Naive thymus-derived CD4-positive, alpha-beta T cell (primary cell): ENCODE results near the gene EXOC6B. TPM values are rescaled to one million over a fixed set of nuclear protein-coding genes. Genes with fewer than 3 reads are reported as not detected.

ENCODE experiments used
- ATAC-seq: fragments of 150-1000 bp; cut with Tn5 transposase; 2 replicates; pipeline ENCODE4 v1.10.0; 2021; ENCODE audit warnings: mild to moderate bottlenecking, moderate library complexity
- CTCF ChIA-PET: fragments of 350-600 bp; sonication (Branson Sonifier 250); formaldehyde crosslinking; loops from one replicate; lab custom pipeline; 2021; ENCODE audit warnings: antibody characterized with exemption; lab: Charles Lee
- POLR2A ChIA-PET: fragments of 350-600 bp; sonication (Branson Sonifier 250); formaldehyde crosslinking; loops from one replicate; lab custom pipeline; 2021; ENCODE audit warnings: antibody characterized with exemption, inconsistent platforms; lab: Charles Lee
- DNase-seq, 9 donors: peaks; one replicate each; pipeline versions ENCODE4 v3.0.0 to v3.0.0-alpha.2; 2020 to 2022; ENCODE audit warnings: mixed read lengths in 1 of 9
- H3K27ac ChIP-seq: one replicate; pipeline ENCODE4 v1.7.0; 2013; ENCODE audit warnings: mild to moderate bottlenecking, low read depth, low read length, moderate library complexity
- H3K27me3 ChIP-seq, 2 donors: one replicate each; pipeline ENCODE4 v1.7.0; 2013; ENCODE audit warnings: low read length in 2 of 2, mild to moderate bottlenecking in 2 of 2, moderate library complexity in 2 of 2; ENCODE audit not compliant: control insufficient read depth in 2 of 2, insufficient read depth in 2 of 2
- H3K36me3 ChIP-seq, 3 experiments: 1 replicate in 2 of 3; 2 replicates in 1 of 3; pipeline ENCODE4 v1.7.0; 2013; ENCODE audit warnings: low read length in 3 of 3, mild to moderate bottlenecking in 3 of 3, moderate library complexity in 1 of 3; ENCODE audit not compliant: insufficient read depth in 3 of 3, control insufficient read depth in 2 of 3
- H3K4me1 ChIP-seq, 2 donors: one replicate each; pipeline ENCODE4 v1.7.0; 2013; ENCODE audit warnings: low read length in 2 of 2, mild to moderate bottlenecking in 2 of 2, moderate library complexity in 1 of 2; ENCODE audit not compliant: control insufficient read depth in 2 of 2, insufficient read depth in 2 of 2
- H3K4me3 ChIP-seq: 2 replicates; pipeline ENCODE4 v1.7.0; 2013; ENCODE audit warnings: mild to moderate bottlenecking, low read length
- H3K9me3 ChIP-seq, 3 experiments: 1 replicate in 2 of 3; 2 replicates in 1 of 3; pipeline ENCODE4 v1.7.0; 2013; ENCODE audit warnings: low read length in 3 of 3; ENCODE audit not compliant: control insufficient read depth in 2 of 3
- H3K27ac Mint-ChIP-seq, 9 donors: one replicate each; pipeline ENCODE4 v1.8.0; 2020 to 2022; ENCODE audit warnings: mixed read lengths in 9 of 9, mild to moderate bottlenecking in 8 of 9, moderate library complexity in 5 of 9, inconsistent platforms in 2 of 9
- H3K27me3 Mint-ChIP-seq, 5 donors: one replicate each; pipeline ENCODE4 v1.8.0; 2021 to 2022; ENCODE audit warnings: mixed read lengths in 5 of 5, mild to moderate bottlenecking in 1 of 5
- H3K36me3 Mint-ChIP-seq, 5 donors: one replicate each; pipeline ENCODE4 v1.8.0; 2020 to 2022; ENCODE audit warnings: mixed read lengths in 5 of 5, mild to moderate bottlenecking in 3 of 5, inconsistent platforms in 1 of 5
- H3K4me1 Mint-ChIP-seq, 7 donors: one replicate each; pipeline ENCODE4 v1.8.0; 2020 to 2022; ENCODE audit warnings: mixed read lengths in 7 of 7, mild to moderate bottlenecking in 3 of 7, inconsistent platforms in 1 of 7
- H3K4me3 Mint-ChIP-seq, 10 donors: one replicate each; pipeline ENCODE4 v1.8.0; 2020 to 2022; ENCODE audit warnings: mild to moderate bottlenecking in 10 of 10, mixed read lengths in 10 of 10, moderate library complexity in 6 of 10, inconsistent platforms in 2 of 10
- H3K9me3 Mint-ChIP-seq, 11 donors: one replicate each; pipeline ENCODE4 v1.8.0; 2020 to 2022; ENCODE audit warnings: mixed read lengths in 11 of 11, mild to moderate bottlenecking in 4 of 11, inconsistent platforms in 1 of 11, moderate library complexity in 1 of 11
- intact Hi-C, 2 donors: fragments of 100-400 bp; cut with micrococcal nuclease; formaldehyde crosslinking; loops; one replicate each; pipeline ENCODE4 v1.15.1; 2023
- polyA plus RNA-seq, 2 donors: library from polyadenylated mRNA; unstranded; fragments of 300-500 nt; fragmentation: Illumina TruSeq; gene quantifications; one replicate each; pipeline ENCODE4 v1.2.3, GENCODE V29; 2021
- total RNA-seq, 6 experiments: library from RNA in 5 of 6; stranded (reverse) in 5 of 6; gene quantifications; 1 replicate in 5 of 6; 2 replicates in 1 of 6; pipeline ENCODE4 v1.2.3 and lab custom pipeline; 2021 to 2026

The EXOC6B gene
- total and polyA plus RNA-seq, 7 experiments from 2014 or later = 3.5 to 21.9 (median 15.1) TPM

DNA sequence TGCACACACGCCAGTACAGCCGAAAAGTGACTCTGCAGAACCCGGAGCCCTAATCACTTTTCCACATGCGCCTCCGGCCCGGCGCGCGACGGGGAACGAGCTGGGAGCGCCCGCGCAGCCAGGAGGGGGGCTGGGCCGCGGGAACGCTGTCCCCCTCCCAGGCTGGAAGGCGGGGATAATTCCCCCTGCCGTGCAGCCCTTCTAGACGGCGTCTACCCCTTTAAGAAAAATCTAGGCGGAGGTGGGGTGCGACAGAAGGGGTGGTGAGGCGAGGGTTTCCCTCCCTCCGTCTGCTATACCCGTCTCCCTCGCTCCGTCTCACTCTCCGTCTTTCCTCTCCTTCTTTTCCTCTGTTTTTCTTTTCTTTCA, 680.6 kb downstream of the EXOC6B start:
- DNase-seq (no peak), ATAC-seq (no peak)
- ChIA-PET CTCF (no interaction called here), POLR2A (no interaction called here)
- Mint-ChIP-seq H3K4me1 (peaks cover 28 to 53% (median 44%) of the 10 kb centered on the region in 7 donors), H3K27ac (peak overlapping the region in 1 of 9 donors; percentile 53), H3K4me3 (peak overlapping the region; percentile 20 to 88 (median 82)), H3K9me3 (peaks cover 0 to 6% (median 2%) of the 10 kb centered on the region in 11 donors), H3K36me3 (peaks cover 0 to 7% (median 0%) of the 10 kb centered on the region in 5 donors), H3K27me3 (peaks cover 56 to 65% (median 63%) of the 10 kb centered on the region in 5 donors)
- intact Hi-C loops = loop anchor here (5.0 kb wide), 2 partner anchors 772 to 1242 kb away; partner anchors contain the start of genes ALMS1 (in 1 of the 2) and EMX1 (in 1 of the 2)
- no peak overlapping the region for H3K4me3 ChIP-seq
- peaks cover 4 to 12% of the 10 kb centered on the region in 2 donors for H3K4me1 ChIP-seq
- H3K27ac ChIP-seq = no peak overlapping the region
- peaks cover 0 to 3% (median 0%) of the 10 kb centered on the region in 3 experiments for H3K9me3 ChIP-seq
- peaks cover 6 to 18% of the 10 kb centered on the region in 2 donors for H3K27me3 ChIP-seq
- H3K36me3 ChIP-seq = no peaks in the 10 kb centered on the region

DNA sequence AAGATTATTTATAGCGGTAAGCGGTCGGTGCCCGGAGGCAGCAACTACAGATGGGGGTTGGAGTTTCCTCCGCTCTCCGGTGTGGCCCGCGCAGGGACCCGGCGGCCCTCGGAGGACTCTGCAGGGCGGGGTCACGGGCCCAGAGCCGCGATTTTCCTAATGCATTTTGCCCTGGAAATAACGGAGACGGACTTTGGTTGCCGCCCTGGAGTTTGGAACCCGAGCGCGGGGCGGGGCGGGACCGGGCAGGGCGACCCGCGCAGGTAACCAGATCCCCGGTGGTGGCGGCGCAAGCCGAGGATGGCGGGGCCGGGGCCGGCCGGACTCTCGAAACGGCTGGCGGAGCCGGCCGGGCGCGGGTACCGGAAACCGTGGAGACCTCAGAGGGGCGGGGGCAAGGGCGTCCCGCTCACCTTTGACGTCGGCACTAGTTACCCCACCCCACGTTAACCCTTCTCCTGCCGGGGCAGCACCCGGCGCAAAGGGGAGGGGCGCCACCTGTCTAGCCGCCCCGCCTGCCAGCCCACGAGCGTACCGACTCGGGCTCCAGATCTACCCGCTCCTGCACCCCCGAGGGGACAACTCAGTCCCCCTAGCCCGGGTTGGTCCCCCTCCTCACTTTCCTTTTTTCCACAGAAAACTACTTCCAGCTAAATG, 681.1 kb downstream of the EXOC6B start:
- intact Hi-C loops = loop anchor here (5.0 kb wide), 3 partner anchors 773 to 1257 kb away; partner anchors contain the start of genes ALMS1 (in 1 of the 2) and EMX1 (in 1 of the 2)
- peaks cover 50 to 60% (median 58%) of the 10 kb centered on the region in 5 donors for H3K27me3 Mint-ChIP-seq
- Histone ChIP-seq H3K36me3 (no peaks in the 10 kb centered on the region), H3K9me3 (peaks cover 0 to 3% (median 0%) of the 10 kb centered on the region in 3 experiments), H3K27me3 (peaks cover 6 to 15% of the 10 kb centered on the region in 2 donors), H3K4me1 (peaks cover 4 to 7% of the 10 kb centered on the region in 2 donors), H3K4me3 (no peak overlapping the region), H3K27ac (no peak overlapping the region)
- H3K4me3 Mint-ChIP-seq = peak overlapping the region in 9 of 10 donors; percentile 47 to 88 (median 70)
- CTCF ChIA-PET = no interaction called here
- H3K27ac Mint-ChIP-seq = no peak overlapping the region
- ATAC-seq (peak; percentile 20), DNase-seq (no peak)
- peaks cover 0 to 7% (median 0%) of the 10 kb centered on the region in 5 donors for H3K36me3 Mint-ChIP-seq
- POLR2A ChIA-PET = no interaction called here
- H3K9me3 Mint-ChIP-seq = peaks cover 0 to 6% (median 2%) of the 10 kb centered on the region in 11 donors
- H3K4me1 Mint-ChIP-seq = peaks cover 23 to 48% (median 39%) of the 10 kb centered on the region in 7 donors

DNA sequence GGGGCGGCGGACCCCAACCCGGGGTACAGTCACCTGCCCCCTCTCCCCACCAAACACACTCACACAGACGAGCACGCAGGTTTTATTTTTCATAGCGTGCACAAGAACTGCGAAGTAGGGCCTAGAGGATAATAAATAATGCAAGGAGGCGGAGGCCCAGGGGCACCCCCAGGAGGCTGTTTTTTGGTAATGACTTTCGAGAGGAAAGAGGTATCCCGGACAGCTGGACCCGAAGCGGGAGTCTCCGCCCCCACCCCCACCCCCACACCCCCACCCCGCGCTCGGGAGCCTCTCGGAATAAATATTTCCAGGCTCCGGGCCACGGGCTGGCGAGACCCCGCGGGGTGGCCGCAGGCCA, 681.6 kb downstream of the EXOC6B start:
- Mint-ChIP-seq H3K9me3 (peaks cover 0 to 6% (median 2%) of the 10 kb centered on the region in 11 donors), H3K4me1 (peaks cover 20 to 43% (median 34%) of the 10 kb centered on the region in 7 donors), H3K36me3 (peaks cover 0 to 7% (median 0%) of the 10 kb centered on the region in 5 donors), H3K4me3 (peak overlapping the region in 9 of 10 donors; percentile 13 to 82 (median 57)), H3K27me3 (peaks cover 45 to 55% (median 53%) of the 10 kb centered on the region in 5 donors), H3K27ac (no peak overlapping the region)
- Histone ChIP-seq H3K27me3 (peaks cover 6 to 13% of the 10 kb centered on the region in 2 donors), H3K4me1 (peaks cover 4 to 7% of the 10 kb centered on the region in 2 donors), H3K9me3 (peaks cover 0 to 3% (median 0%) of the 10 kb centered on the region in 3 experiments), H3K27ac (no peak overlapping the region), H3K36me3 (no peaks in the 10 kb centered on the region), H3K4me3 (no peak overlapping the region)
- ATAC-seq (no peak), DNase-seq (no peak)
- CTCF ChIA-PET = no interaction called here
- POLR2A ChIA-PET = no interaction called here
- intact Hi-C loops = loop anchor here in 1 of 2 donors (5.0 kb wide), 1 partner anchor 1257 kb away; no protein-coding TSS in a partner anchor

DNA sequence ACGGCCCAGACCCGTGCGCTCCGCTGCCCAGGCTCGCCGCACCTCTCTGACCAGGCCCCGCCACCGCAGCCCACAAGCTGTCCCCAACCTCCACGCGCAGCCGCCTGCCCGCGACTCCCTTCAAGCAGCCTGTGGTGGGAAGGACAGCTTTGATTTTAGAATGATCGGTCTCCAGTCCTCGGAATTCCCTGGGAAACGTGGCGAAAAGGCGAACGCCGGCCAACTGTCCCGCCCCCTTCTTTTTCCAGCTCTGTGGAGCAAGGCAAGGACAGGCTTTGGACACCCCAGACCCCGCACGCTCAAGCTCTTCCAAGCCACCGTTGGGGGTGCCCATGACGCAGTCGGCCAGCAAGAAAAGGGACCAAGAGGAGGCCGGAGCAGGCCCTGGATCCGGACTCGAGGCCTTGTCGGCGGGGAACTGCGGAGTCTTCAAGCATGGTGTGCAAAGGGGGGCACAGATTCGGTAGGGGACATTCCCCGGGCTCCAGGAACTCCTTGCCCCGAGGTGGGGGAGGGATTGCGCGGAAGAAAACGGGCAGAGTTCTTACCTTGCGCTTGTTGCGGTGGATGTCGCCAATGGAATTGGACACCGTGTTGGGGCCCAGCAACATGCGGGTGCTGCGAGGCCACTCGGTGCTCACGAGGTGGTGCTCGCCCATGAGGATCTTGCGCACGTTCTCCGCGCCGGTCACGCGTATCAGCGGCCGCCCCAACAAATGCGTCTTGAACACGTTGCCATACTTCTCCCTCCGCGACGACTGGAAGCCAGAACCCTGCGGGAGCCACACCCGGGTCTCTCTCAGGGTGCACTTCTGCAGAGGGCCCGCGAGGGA, 682.2 kb downstream of the EXOC6B start:
- Mint-ChIP-seq H3K36me3 (peaks cover 0 to 7% (median 0%) of the 10 kb centered on the region in 5 donors), H3K27me3 (peaks cover 39 to 49% (median 48%) of the 10 kb centered on the region in 5 donors), H3K27ac (no peak overlapping the region), H3K9me3 (peaks cover 0 to 6% (median 2%) of the 10 kb centered on the region in 11 donors), H3K4me3 (peak overlapping the region in 9 of 10 donors; percentile 13 to 82 (median 57)), H3K4me1 (peaks cover 16 to 38% (median 30%) of the 10 kb centered on the region in 7 donors)
- no peaks in the 10 kb centered on the region for H3K36me3 ChIP-seq
- intact Hi-C loops = loop anchor here in 1 of 2 donors (5.0 kb wide), 1 partner anchor 1256 kb away; no protein-coding TSS in a partner anchor
- H3K27me3 ChIP-seq = peaks cover 6 to 11% of the 10 kb centered on the region in 2 donors
- H3K9me3 ChIP-seq = peaks cover 0 to 3% (median 0%) of the 10 kb centered on the region in 3 experiments
- ATAC-seq (no peak), DNase-seq (no peak)
- ChIA-PET POLR2A (no interaction called here), CTCF (interaction anchor here (0.7 kb wide), 1 partner anchor 218 kb away, joined by 3 read pairs; no protein-coding TSS in a partner anchor)
- no peak overlapping the region for H3K4me3 ChIP-seq
- no peak overlapping the region for H3K27ac ChIP-seq
- H3K4me1 ChIP-seq = peaks cover 4 to 7% of the 10 kb centered on the region in 2 donors

DNA sequence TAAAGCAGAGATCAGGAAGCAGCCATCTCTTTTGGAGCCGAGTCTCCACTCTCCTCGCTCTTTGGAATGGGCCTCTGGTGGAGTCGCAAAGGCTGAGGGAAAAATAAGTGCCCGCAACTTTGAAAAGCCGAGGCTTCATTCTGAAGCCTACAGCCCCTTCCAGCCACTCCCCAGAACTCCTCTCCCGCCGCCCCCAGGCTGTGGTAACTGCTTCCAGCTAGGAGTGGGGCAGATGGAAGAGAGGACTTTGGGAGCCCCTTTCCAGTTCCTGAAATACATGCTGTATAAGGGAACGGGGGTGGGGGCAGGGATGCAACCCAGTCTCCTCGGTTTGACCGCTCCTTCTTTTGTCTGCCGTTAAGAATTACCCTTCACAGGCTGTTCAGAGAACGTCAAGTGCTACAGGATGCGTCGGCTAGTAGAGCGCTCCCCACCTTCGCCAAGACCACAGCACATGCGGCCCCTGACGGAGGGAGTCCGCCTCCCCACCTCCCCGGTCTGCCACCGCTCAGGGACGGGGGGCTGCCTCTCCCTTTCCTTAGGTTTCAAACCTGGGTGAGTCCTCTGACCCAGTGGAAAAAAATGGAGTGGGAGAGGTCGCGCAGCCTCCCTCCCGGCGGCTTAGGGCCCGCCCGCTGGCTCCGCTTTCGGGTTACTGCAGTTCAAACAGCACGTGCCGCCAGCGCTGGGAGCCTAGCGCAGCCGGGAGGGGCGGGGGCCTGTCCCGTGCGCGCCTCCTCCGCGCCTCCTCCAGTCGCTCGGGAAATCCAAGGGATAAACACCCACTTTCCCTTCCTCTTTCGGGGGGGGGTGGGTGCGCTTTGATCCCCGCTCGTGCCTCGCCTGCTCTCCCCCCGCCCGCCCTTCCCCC, 683.0 kb downstream of the EXOC6B start:
- ATAC-seq = no peak
- ChIA-PET CTCF (interaction anchor here (0.7 kb wide), 1 partner anchor 217 kb away, joined by 3 read pairs; no protein-coding TSS in a partner anchor), POLR2A (no interaction called here)
- peaks cover 0 to 7% (median 0%) of the 10 kb centered on the region in 5 donors for H3K36me3 Mint-ChIP-seq
- H3K27me3 Mint-ChIP-seq = peaks cover 32 to 43% (median 42%) of the 10 kb centered on the region in 5 donors
- peaks cover 0 to 6% (median 2%) of the 10 kb centered on the region in 11 donors for H3K9me3 Mint-ChIP-seq
- peaks cover 11 to 32% (median 25%) of the 10 kb centered on the region in 7 donors for H3K4me1 Mint-ChIP-seq
- H3K27ac Mint-ChIP-seq = no peak overlapping the region
- Histone ChIP-seq H3K36me3 (no peaks in the 10 kb centered on the region), H3K27me3 (peaks cover 6% of the 10 kb centered on the region in 2 donors), H3K27ac (no peak overlapping the region), H3K4me1 (peaks cover 4 to 7% of the 10 kb centered on the region in 2 donors), H3K4me3 (no peak overlapping the region), H3K9me3 (peaks cover 0 to 3% (median 0%) of the 10 kb centered on the region in 3 experiments)
- DNase-seq = no peak
- intact Hi-C loops = loop anchor here in 1 of 2 donors (5.0 kb wide), 1 partner anchor 1256 kb away; no protein-coding TSS in a partner anchor
- no peak overlapping the region for H3K4me3 Mint-ChIP-seq
